Osteocyte (in vitro differentiated cells): ENCODE data around the gene REV1. TPM values are rescaled to one million over a fixed set of nuclear protein-coding genes. Genes with fewer than 3 reads are reported as not detected.

ENCODE experiments used
- DNase-seq: peaks from one replicate; pipeline ENCODE4 v3.0.0; 2021; ENCODE audit warnings: mixed read lengths; ENCODE audit not compliant: unreplicated experiment; ENCODE audit errors: extremely low spot score
- H3K27ac Mint-ChIP-seq: one replicate; pipeline ENCODE4 v1.8.0; 2021; ENCODE audit warnings: mild to moderate bottlenecking, mixed read lengths; ENCODE audit not compliant: unreplicated experiment
- H3K27me3 Mint-ChIP-seq: one replicate; pipeline ENCODE4 v1.8.0; 2021; ENCODE audit warnings: mixed read lengths; ENCODE audit not compliant: unreplicated experiment
- H3K36me3 Mint-ChIP-seq: one replicate; pipeline ENCODE4 v1.8.0; 2021; ENCODE audit warnings: mixed read lengths; ENCODE audit not compliant: unreplicated experiment
- H3K4me1 Mint-ChIP-seq: one replicate; pipeline ENCODE4 v1.8.0; 2021; ENCODE audit warnings: mixed read lengths; ENCODE audit not compliant: unreplicated experiment
- H3K4me3 Mint-ChIP-seq: one replicate; pipeline ENCODE4 v1.8.0; 2021; ENCODE audit warnings: mild to moderate bottlenecking, moderate library complexity, mixed read lengths; ENCODE audit not compliant: unreplicated experiment
- H3K9me3 Mint-ChIP-seq: one replicate; pipeline ENCODE4 v1.8.0; 2021; ENCODE audit warnings: mixed read lengths; ENCODE audit not compliant: unreplicated experiment
- total RNA-seq: library from RNA; stranded (reverse); gene quantifications from 2 replicates; pipeline ENCODE4 v1.2.1, GENCODE V29; 2021
- TF ChIP-seq, protein P1 (sequence below): fragments of 200-600 bp; sonication (generic); IDR thresholded peaks from 2 replicates; pipeline ENCODE4 v1.5.0; 2021; ENCODE audit warnings: antibody characterized with exemption, mild to moderate bottlenecking, moderate library complexity

Gene REV1
- total RNA-seq, 1 donor from 2014 or later, result 32.5 TPM

GRCh38 chr2:99439971-99440505 lies 49.8 kb downstream of the REV1 start:
- TF ChIP-seq, protein P1, sequence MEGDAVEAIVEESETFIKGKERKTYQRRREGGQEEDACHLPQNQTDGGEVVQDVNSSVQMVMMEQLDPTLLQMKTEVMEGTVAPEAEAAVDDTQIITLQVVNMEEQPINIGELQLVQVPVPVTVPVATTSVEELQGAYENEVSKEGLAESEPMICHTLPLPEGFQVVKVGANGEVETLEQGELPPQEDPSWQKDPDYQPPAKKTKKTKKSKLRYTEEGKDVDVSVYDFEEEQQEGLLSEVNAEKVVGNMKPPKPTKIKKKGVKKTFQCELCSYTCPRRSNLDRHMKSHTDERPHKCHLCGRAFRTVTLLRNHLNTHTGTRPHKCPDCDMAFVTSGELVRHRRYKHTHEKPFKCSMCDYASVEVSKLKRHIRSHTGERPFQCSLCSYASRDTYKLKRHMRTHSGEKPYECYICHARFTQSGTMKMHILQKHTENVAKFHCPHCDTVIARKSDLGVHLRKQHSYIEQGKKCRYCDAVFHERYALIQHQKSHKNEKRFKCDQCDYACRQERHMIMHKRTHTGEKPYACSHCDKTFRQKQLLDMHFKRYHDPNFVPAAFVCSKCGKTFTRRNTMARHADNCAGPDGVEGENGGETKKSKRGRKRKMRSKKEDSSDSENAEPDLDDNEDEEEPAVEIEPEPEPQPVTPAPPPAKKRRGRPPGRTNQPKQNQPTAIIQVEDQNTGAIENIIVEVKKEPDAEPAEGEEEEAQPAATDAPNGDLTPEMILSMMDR, result no peak
- Mint-ChIP-seq H3K27ac (no peak overlapping the region), H3K4me3 (no peak overlapping the region), H3K36me3 (peaks cover 25% of the 10 kb centered on the region), H3K9me3 (no peaks in the 10 kb centered on the region), H3K4me1 (no peaks in the 10 kb centered on the region), H3K27me3 (no peaks in the 10 kb centered on the region)
- no peak for DNase-seq

DNA sequence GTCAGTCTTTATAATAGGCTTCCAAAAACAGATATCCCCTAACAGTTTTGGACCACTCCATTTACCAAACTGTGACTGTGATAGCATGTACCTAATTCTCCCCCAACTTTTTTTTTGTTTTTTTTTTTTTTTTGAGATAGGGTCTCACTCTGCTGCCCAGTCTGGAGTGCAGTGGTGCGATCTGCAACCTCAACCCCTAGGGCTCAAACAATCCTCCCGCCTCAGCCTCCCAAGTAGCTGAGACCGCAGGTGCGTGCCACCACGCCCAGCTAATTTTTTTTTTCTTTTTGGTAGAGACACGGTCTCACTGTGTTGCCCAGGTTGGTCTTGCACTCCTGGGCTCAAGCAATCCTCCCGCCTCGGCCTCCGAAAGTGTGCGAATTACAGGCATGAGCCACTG lies 52.9 kb downstream of the REV1 start:
- Mint-ChIP-seq H3K36me3 (peaks cover 25% of the 10 kb centered on the region), H3K27me3 (no peaks in the 10 kb centered on the region), H3K9me3 (no peaks in the 10 kb centered on the region), H3K4me1 (no peaks in the 10 kb centered on the region), H3K4me3 (no peak overlapping the region), H3K27ac (no peak overlapping the region)
- TF ChIP-seq, protein P1, result no peak
- DNase-seq, result no peak

DNA sequence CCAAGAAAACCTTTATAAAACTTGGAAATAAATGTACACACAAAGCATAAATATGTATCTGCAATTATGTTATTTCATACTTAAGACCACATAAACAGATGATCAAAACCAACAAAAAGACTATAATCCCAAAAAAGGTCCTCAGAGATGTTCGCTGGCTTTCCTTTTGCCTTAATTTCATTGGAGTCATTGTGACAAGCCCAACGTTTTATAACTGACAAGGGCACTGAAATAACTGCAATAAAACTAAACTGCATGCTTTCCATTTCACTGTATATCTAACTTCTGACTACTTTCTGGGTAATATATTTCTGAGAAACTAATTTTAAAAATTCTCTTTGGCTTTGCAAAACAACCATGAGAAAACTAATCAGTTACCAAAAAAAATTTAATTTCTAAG lies 56.5 kb downstream of the REV1 start:
- H3K36me3 Mint-ChIP-seq, result peaks cover 19% of the 10 kb centered on the region
- H3K4me3 Mint-ChIP-seq, result no peak overlapping the region
- H3K9me3 Mint-ChIP-seq, result no peaks in the 10 kb centered on the region
- no peak overlapping the region for H3K27ac Mint-ChIP-seq
- TF ChIP-seq, protein P1, result no peak
- DNase-seq, result no peak
- H3K4me1 Mint-ChIP-seq, result peaks cover 14% of the 10 kb centered on the region
- no peaks in the 10 kb centered on the region for H3K27me3 Mint-ChIP-seq

DNA sequence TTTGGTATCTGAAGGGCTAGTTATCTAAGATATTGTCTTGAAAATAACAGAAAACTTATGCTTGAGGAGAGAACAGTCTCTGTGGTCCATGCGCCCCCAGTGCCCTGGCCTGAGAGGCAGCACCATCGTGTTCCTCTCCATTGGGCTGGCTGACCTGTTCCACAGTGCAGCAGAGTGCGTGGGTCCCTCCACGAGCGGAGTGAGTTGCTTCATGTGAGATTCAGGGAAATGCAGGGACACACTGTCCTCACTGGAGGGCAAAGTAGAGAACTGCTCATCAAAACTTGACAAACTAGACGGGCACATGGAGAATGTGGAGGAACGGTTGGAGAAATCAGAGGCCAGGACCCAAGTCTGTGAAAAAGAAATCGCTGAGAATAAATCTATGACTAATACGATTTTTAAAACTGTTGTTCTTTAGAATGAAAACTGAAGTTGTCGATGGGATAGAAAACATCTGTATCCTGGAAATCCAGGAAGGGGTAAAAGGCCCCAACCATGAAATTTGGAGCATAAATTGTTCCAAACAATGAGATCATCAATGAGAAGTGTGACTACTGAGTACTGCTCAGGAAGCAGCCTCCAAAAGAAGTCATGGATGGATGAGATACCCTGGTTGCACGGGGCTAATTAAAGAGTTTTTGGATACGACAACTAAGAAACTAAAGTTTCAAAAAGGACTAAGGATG lies 58.1 kb downstream of the REV1 start:
- H3K27ac Mint-ChIP-seq, result no peak overlapping the region
- no peak for DNase-seq
- H3K27me3 Mint-ChIP-seq, result no peaks in the 10 kb centered on the region
- H3K9me3 Mint-ChIP-seq, result no peaks in the 10 kb centered on the region
- TF ChIP-seq, protein P1, result no peak
- H3K36me3 Mint-ChIP-seq, result peaks cover 21% of the 10 kb centered on the region
- H3K4me3 Mint-ChIP-seq, result no peak overlapping the region
- peaks cover 14% of the 10 kb centered on the region for H3K4me1 Mint-ChIP-seq

DNA sequence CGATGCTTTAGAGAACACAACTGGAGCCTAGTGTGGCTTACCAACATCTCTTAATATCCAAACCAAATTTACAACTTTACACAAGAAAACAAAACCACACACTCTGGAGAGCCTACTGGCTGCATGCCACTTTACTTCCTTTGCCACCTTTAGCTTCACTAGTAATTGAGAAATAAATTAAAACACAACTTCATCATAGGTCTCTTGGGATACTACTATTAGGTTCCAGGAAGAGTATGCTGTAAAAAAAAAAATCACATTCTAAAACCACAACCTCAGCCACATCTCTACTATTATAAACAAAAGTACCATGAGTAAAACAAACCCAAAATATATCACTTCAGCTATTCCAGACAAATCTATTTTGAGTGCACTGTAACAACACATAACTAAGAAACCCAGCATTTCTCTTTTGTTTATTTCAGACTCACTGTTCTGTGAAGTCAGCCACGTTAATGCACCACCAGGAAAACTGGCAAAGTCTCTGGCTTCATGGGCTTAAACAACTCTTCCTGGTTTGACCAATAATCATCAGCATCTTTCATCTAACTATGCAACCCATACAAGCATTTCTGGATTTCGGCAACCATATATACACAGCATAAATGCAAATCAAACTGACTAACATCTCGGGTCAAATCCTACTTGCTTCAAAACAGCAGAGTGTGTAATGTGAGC lies 59.1 kb downstream of the REV1 start:
- H3K4me1 Mint-ChIP-seq, result peaks cover 14% of the 10 kb centered on the region
- TF ChIP-seq, protein P1, result no peak
- DNase-seq, result no peak
- no peaks in the 10 kb centered on the region for H3K9me3 Mint-ChIP-seq
- peaks cover 21% of the 10 kb centered on the region for H3K36me3 Mint-ChIP-seq
- no peaks in the 10 kb centered on the region for H3K27me3 Mint-ChIP-seq
- peak overlapping the region; percentile 48 for H3K27ac Mint-ChIP-seq
- no peak overlapping the region for H3K4me3 Mint-ChIP-seq
